ENCODE measurements around the gene POU2F1. TPM values are rescaled to one million over a fixed set of nuclear protein-coding genes. Genes with fewer than 3 reads are reported as not detected.

POU2F1 gene
- polyA plus RNA-seq, 1 donor (not counting 4 experiments of a cell fraction or from before 2014, with no cell fraction given), result 3.2 TPM

GRCh38 chr1:167432780-167433179 lies 212.1 kb downstream of the POU2F1 start:
- FAIRE-seq, result no peak
- Histone ChIP-seq H3K27ac (ENCODE audit: control insufficient read depth, insufficient read depth, low read length) (no peak overlapping the region), H3K9me1 (ENCODE audit: control insufficient read depth, extremely low read depth, insufficient read depth, low read length) (no peaks in the 10 kb centered on the region), H3K9me3 (ENCODE audit: control insufficient read depth, low read depth, low read length) (no peaks in the 10 kb centered on the region), H2AFZ (ENCODE audit: control insufficient read depth, low read length) (no peak overlapping the region), H3K79me2 (ENCODE audit: control insufficient read depth, insufficient read depth, low read length) (no peaks in the 10 kb centered on the region), H3K4me3 (ENCODE audit: control insufficient read depth in 2 of 3, extremely low read depth in 1 of 3, insufficient read depth in 2 of 3, low read depth in 1 of 3, low read length in 3 of 3) (no peak overlapping the region), H3K4me1 (ENCODE audit: control insufficient read depth, extremely low read depth, insufficient read depth, low read length) (no peaks in the 10 kb centered on the region), H3K36me3 (ENCODE audit: control insufficient read depth in 2 of 2, extremely low read depth in 1 of 2, insufficient read depth in 2 of 2, low read length in 2 of 2) (no peaks in the 10 kb centered on the region), H3K9ac (ENCODE audit: control insufficient read depth, extremely low read depth, insufficient read depth, low read length) (no peak overlapping the region), H4K20me1 (ENCODE audit: control insufficient read depth, extremely low read depth, insufficient read depth, low read length) (no peaks in the 10 kb centered on the region), H3K27me3 (ENCODE audit: control insufficient read depth, extremely low read depth, insufficient read depth, low read length) (no peaks in the 10 kb centered on the region), H3K4me2 (ENCODE audit: control insufficient read depth, extremely low read depth, insufficient read depth, low read depth, low read length) (no peak overlapping the region)
- dilution Hi-C loops (cut with MboI; ENCODE audit: extremely low pct_ligation_motif_present, low sequenced_read_pairs), result no loop called here
- DNase-seq (ENCODE audit: low read depth, low spot score), result no peak
- TF ChIP-seq CTCF (optimal IDR thresholded peaks at IDR 0.05 in 1 of 3, IDR thresholded peaks at IDR 0.05 in 1 of 3, conservative IDR thresholded peaks at IDR 0.05 in 1 of 3; ENCODE audit: extremely low read depth in 1 of 3, insufficient read depth in 2 of 3, low read length in 3 of 3), result no peak
- no peak for TF ChIP-seq EZH2 (IDR thresholded peaks at IDR 0.05; ENCODE audit: low read length)

- Histone ChIP-seq H2AFZ (ENCODE audit: control insufficient read depth, low read length) (no peak overlapping the region), H3K27ac (ENCODE audit: control insufficient read depth, insufficient read depth, low read length) (no peak overlapping the region), H3K9ac (ENCODE audit: control insufficient read depth, extremely low read depth, insufficient read depth, low read length) (no peak overlapping the region), H3K4me1 (ENCODE audit: control insufficient read depth, extremely low read depth, insufficient read depth, low read length) (no peaks in the 10 kb centered on the region), H3K79me2 (ENCODE audit: control insufficient read depth, insufficient read depth, low read length) (no peaks in the 10 kb centered on the region), H3K36me3 (ENCODE audit: control insufficient read depth in 2 of 2, extremely low read depth in 1 of 2, insufficient read depth in 2 of 2, low read length in 2 of 2) (no peaks in the 10 kb centered on the region), H4K20me1 (ENCODE audit: control insufficient read depth, extremely low read depth, insufficient read depth, low read length) (no peaks in the 10 kb centered on the region), H3K9me1 (ENCODE audit: control insufficient read depth, extremely low read depth, insufficient read depth, low read length) (no peaks in the 10 kb centered on the region), H3K4me3 (ENCODE audit: control insufficient read depth in 2 of 3, extremely low read depth in 1 of 3, insufficient read depth in 2 of 3, low read depth in 1 of 3, low read length in 3 of 3) (no peak overlapping the region), H3K27me3 (ENCODE audit: control insufficient read depth, extremely low read depth, insufficient read depth, low read length) (peaks cover 10% of the 10 kb centered on the region), H3K9me3 (ENCODE audit: control insufficient read depth, low read depth, low read length) (no peaks in the 10 kb centered on the region), H3K4me2 (ENCODE audit: control insufficient read depth, extremely low read depth, insufficient read depth, low read depth, low read length) (no peak overlapping the region)
- TF ChIP-seq CTCF (optimal IDR thresholded peaks at IDR 0.05 in 1 of 3, IDR thresholded peaks at IDR 0.05 in 1 of 3, conservative IDR thresholded peaks at IDR 0.05 in 1 of 3; ENCODE audit: extremely low read depth in 1 of 3, insufficient read depth in 2 of 3, low read length in 3 of 3), result no peak
- no peak for TF ChIP-seq EZH2 (IDR thresholded peaks at IDR 0.05; ENCODE audit: low read length)
- no peak for DNase-seq (ENCODE audit: low read depth, low spot score)
- dilution Hi-C loops (cut with MboI; ENCODE audit: extremely low pct_ligation_motif_present, low sequenced_read_pairs), result no loop called here
- no peak for FAIRE-seq
These were observed 213.2 kb downstream of the POU2F1 start for GRCh38 chr1:167433884-167434283.
